ENCODE results near the gene CTNNA2. TPM values are rescaled to one million over a fixed set of nuclear protein-coding genes. Genes with fewer than 3 reads are reported as not detected.

Gene CTNNA2
- total and polyA plus RNA-seq, 9 donors, result 0.32 to 1.4 (median 0.37) TPM; not detected in 3

- no peak overlapping the region for H3K4me3 ChIP-seq
- no peaks in the 10 kb centered on the region for H3K36me3 ChIP-seq
- intact Hi-C loops (cut with DNase I), result no loop called here
- H3K4me1 ChIP-seq (ENCODE audit: insufficient read depth), result no peaks in the 10 kb centered on the region
- no peak for TF ChIP-seq EP300 (IDR thresholded peaks at IDR 0.05)
- no peak for TF ChIP-seq POLR2A (IDR thresholded peaks at IDR 0.05)
- no peak for TF ChIP-seq CTCF (IDR thresholded peaks at IDR 0.05)
- H3K27me3 ChIP-seq, result no peaks in the 10 kb centered on the region
- H3K9me3 ChIP-seq, result no peaks in the 10 kb centered on the region
- WGBS, 3 donors, result 72 to 82% (median 73%) methylated on average over 3 of the region's 3 CpGs
- H3K27ac ChIP-seq, result no peak overlapping the region
- DNase-seq, result no peak
Observed at GRCh38 chr2:80381666-80382065, 868.8 kb downstream of the CTNNA2 start.

- 19 to 54% (median 39%) methylated on average over 2 of the region's 2 CpGs for WGBS, 3 donors
- Histone ChIP-seq H3K36me3 (no peaks in the 10 kb centered on the region), H3K9me3 (no peaks in the 10 kb centered on the region), H3K4me1 (ENCODE audit: insufficient read depth) (no peaks in the 10 kb centered on the region), H3K27me3 (no peaks in the 10 kb centered on the region), H3K4me3 (no peak overlapping the region), H3K27ac (no peak overlapping the region)
- TF ChIP-seq CTCF (IDR thresholded peaks at IDR 0.05) (no peak), POLR2A (IDR thresholded peaks at IDR 0.05) (no peak), EP300 (IDR thresholded peaks at IDR 0.05) (no peak)
- no peak for DNase-seq
- intact Hi-C loops (cut with DNase I), result no loop called here
Observed at GRCh38 chr2:80392441-80392840, 879.6 kb downstream of the CTNNA2 start.

GRCh38 chr2:80393991-80394390 lies 881.1 kb downstream of the CTNNA2 start:
- Histone ChIP-seq H3K9me3 (no peaks in the 10 kb centered on the region), H3K4me1 (ENCODE audit: insufficient read depth) (no peaks in the 10 kb centered on the region), H3K4me3 (no peak overlapping the region), H3K27me3 (no peaks in the 10 kb centered on the region), H3K27ac (no peak overlapping the region), H3K36me3 (no peaks in the 10 kb centered on the region)
- TF ChIP-seq POLR2A (IDR thresholded peaks at IDR 0.05) (no peak), CTCF (IDR thresholded peaks at IDR 0.05) (no peak), EP300 (IDR thresholded peaks at IDR 0.05) (no peak)
- intact Hi-C loops (cut with DNase I), result no loop called here
- DNase-seq, result no peak
- 77 to 92% (median 85%) methylated on average over 1 of the region's 1 CpG for WGBS, 3 donors

GRCh38 chr2:80395251-80395650 lies 882.4 kb downstream of the CTNNA2 start:
- no peaks in the 10 kb centered on the region for H3K36me3 ChIP-seq
- intact Hi-C loops (cut with DNase I), result no loop called here
- H3K27me3 ChIP-seq, result no peaks in the 10 kb centered on the region
- 89 to 95% (median 95%) methylated on average over 1 of the region's 1 CpG for WGBS, 3 donors
- H3K4me3 ChIP-seq, result no peak overlapping the region
- no peak for DNase-seq
- no peak for TF ChIP-seq CTCF (IDR thresholded peaks at IDR 0.05)
- TF ChIP-seq POLR2A (IDR thresholded peaks at IDR 0.05), result no peak
- no peak for TF ChIP-seq EP300 (IDR thresholded peaks at IDR 0.05)
- H3K27ac ChIP-seq, result no peak overlapping the region
- no peaks in the 10 kb centered on the region for H3K4me1 ChIP-seq (ENCODE audit: insufficient read depth)
- H3K9me3 ChIP-seq, result no peaks in the 10 kb centered on the region

- TF ChIP-seq EP300 (IDR thresholded peaks at IDR 0.05), result no peak
- no peak for TF ChIP-seq POLR2A (IDR thresholded peaks at IDR 0.05)
- TF ChIP-seq CTCF (IDR thresholded peaks at IDR 0.05), result no peak
- no peaks in the 10 kb centered on the region for H3K36me3 ChIP-seq
- intact Hi-C loops (cut with DNase I), result no loop called here
- H3K4me1 ChIP-seq (ENCODE audit: insufficient read depth), result no peaks in the 10 kb centered on the region
- DNase-seq, result no peak
- H3K27ac ChIP-seq, result no peak overlapping the region
- no peaks in the 10 kb centered on the region for H3K27me3 ChIP-seq
- no peak overlapping the region for H3K4me3 ChIP-seq
- no peaks in the 10 kb centered on the region for H3K9me3 ChIP-seq
Observed at GRCh38 chr2:80396276-80396675, 883.4 kb downstream of the CTNNA2 start.
